ENCODE results near the gene PXK. TPM values are rescaled to one million over a fixed set of nuclear protein-coding genes. Genes with fewer than 3 reads are reported as not detected.

Gene PXK
- total RNA-seq, 3 donors from 2014 or later (not counting 1 experiment from before 2014, with no cell fraction given) = 42.1 to 53.8 (median 48.9) TPM

GRCh38 chr3:58417075-58417474 is 84.4 kb downstream of the PXK start:
- TF ChIP-seq CTCF (IDR thresholded peaks at IDR 0.05) = no peak
- Mint-ChIP-seq H3K4me1 (peaks cover 16 to 35% of the 10 kb centered on the region in 2 donors), H3K9me3 (no peaks in the 10 kb centered on the region), H3K27ac (no peak overlapping the region), H3K27me3 (ENCODE audit: low read depth in 2 of 2) (no peaks in the 10 kb centered on the region), H3K4me3 (no peak overlapping the region), H3K36me3 (no peaks in the 10 kb centered on the region)
- Histone ChIP-seq H3K9me3 (ENCODE audit: control insufficient read depth, insufficient read depth, low read length) (no peaks in the 10 kb centered on the region), H3K4me3 (ENCODE audit: low read length) (no peak overlapping the region), H3K27me3 (ENCODE audit: control insufficient read depth, insufficient read depth, low read length) (no peaks in the 10 kb centered on the region), H3K4me1 (ENCODE audit: control insufficient read depth, insufficient read depth, low read length) (peaks cover 7% of the 10 kb centered on the region), H3K36me3 (ENCODE audit: control insufficient read depth, insufficient read depth, low read length) (peaks cover 9% of the 10 kb centered on the region), H3K27ac (ENCODE audit: low read length) (no peak overlapping the region)
- no peak for ATAC-seq
- intact Hi-C loops (cut with micrococcal nuclease) = no loop called here
- WGBS (ENCODE audit: insufficient coverage) = 100% methylated on average over 2 of the region's 2 CpGs
- no peak for DNase-seq

GRCh38 chr3:58418227-58418626 is 85.5 kb downstream of the PXK start:
- intact Hi-C loops (cut with micrococcal nuclease) = no loop called here
- Mint-ChIP-seq H3K36me3 (peaks cover 4% of the 10 kb centered on the region), H3K4me3 (no peak overlapping the region), H3K27me3 (ENCODE audit: low read depth in 2 of 2) (no peaks in the 10 kb centered on the region), H3K9me3 (no peaks in the 10 kb centered on the region), H3K4me1 (peaks cover 16 to 35% of the 10 kb centered on the region in 2 donors), H3K27ac (peak overlapping the region; percentile 27 to 39)
- ATAC-seq = no peak
- WGBS (ENCODE audit: insufficient coverage) = 87% methylated on average over 6 of the region's 6 CpGs
- H3K9me3 ChIP-seq (ENCODE audit: control insufficient read depth, insufficient read depth, low read length) = no peaks in the 10 kb centered on the region
- peaks cover 16% of the 10 kb centered on the region for H3K36me3 ChIP-seq (ENCODE audit: control insufficient read depth, insufficient read depth, low read length)
- TF ChIP-seq CTCF (IDR thresholded peaks at IDR 0.05) = no peak
- no peak overlapping the region for H3K27ac ChIP-seq (ENCODE audit: low read length)
- no peak overlapping the region for H3K4me3 ChIP-seq (ENCODE audit: low read length)
- no peak for DNase-seq
- H3K4me1 ChIP-seq (ENCODE audit: control insufficient read depth, insufficient read depth, low read length) = peaks cover 7% of the 10 kb centered on the region
- no peaks in the 10 kb centered on the region for H3K27me3 ChIP-seq (ENCODE audit: control insufficient read depth, insufficient read depth, low read length)

- intact Hi-C loops (cut with micrococcal nuclease) = no loop called here
- Mint-ChIP-seq H3K27ac (peak overlapping the region; percentile 35 to 58), H3K4me1 (peaks cover 16 to 26% of the 10 kb centered on the region in 2 donors), H3K36me3 (peaks cover 8% of the 10 kb centered on the region), H3K9me3 (no peaks in the 10 kb centered on the region), H3K27me3 (ENCODE audit: low read depth in 2 of 2) (no peaks in the 10 kb centered on the region), H3K4me3 (no peak overlapping the region)
- Histone ChIP-seq H3K36me3 (ENCODE audit: control insufficient read depth, insufficient read depth, low read length) (peaks cover 27% of the 10 kb centered on the region), H3K27me3 (ENCODE audit: control insufficient read depth, insufficient read depth, low read length) (no peaks in the 10 kb centered on the region), H3K27ac (ENCODE audit: low read length) (no peak overlapping the region), H3K4me1 (ENCODE audit: control insufficient read depth, insufficient read depth, low read length) (peaks cover 7% of the 10 kb centered on the region), H3K4me3 (ENCODE audit: low read length) (no peak overlapping the region), H3K9me3 (ENCODE audit: control insufficient read depth, insufficient read depth, low read length) (no peaks in the 10 kb centered on the region)
- 85% methylated on average over 7 of the region's 7 CpGs for WGBS (ENCODE audit: insufficient coverage)
- DNase-seq (no peak), ATAC-seq (no peak)
- TF ChIP-seq CTCF (IDR thresholded peaks at IDR 0.05) = no peak
Observed at GRCh38 chr3:58419780-58420507, 87.3 kb downstream of the PXK start.

- Mint-ChIP-seq H3K36me3 (peaks cover 17% of the 10 kb centered on the region), H3K4me1 (peaks cover 16 to 26% of the 10 kb centered on the region in 2 donors), H3K9me3 (no peaks in the 10 kb centered on the region), H3K27me3 (ENCODE audit: low read depth in 2 of 2) (no peaks in the 10 kb centered on the region), H3K4me3 (no peak overlapping the region), H3K27ac (peak overlapping the region; percentile 53 to 58)
- TF ChIP-seq CTCF (IDR thresholded peaks at IDR 0.05) = no peak
- Histone ChIP-seq H3K4me3 (ENCODE audit: low read length) (no peak overlapping the region), H3K27ac (ENCODE audit: low read length) (peak overlapping the region; percentile 4), H3K27me3 (ENCODE audit: control insufficient read depth, insufficient read depth, low read length) (no peaks in the 10 kb centered on the region), H3K36me3 (ENCODE audit: control insufficient read depth, insufficient read depth, low read length) (peaks cover 36% of the 10 kb centered on the region), H3K9me3 (ENCODE audit: control insufficient read depth, insufficient read depth, low read length) (no peaks in the 10 kb centered on the region), H3K4me1 (ENCODE audit: control insufficient read depth, insufficient read depth, low read length) (peaks cover 7% of the 10 kb centered on the region)
- intact Hi-C loops (cut with micrococcal nuclease) = no loop called here
- ATAC-seq = peak in 2 of 3 donors; percentile 50 to 74
- no peak for DNase-seq
- WGBS (ENCODE audit: insufficient coverage) = 60% methylated on average over 7 of the region's 7 CpGs
Observed at GRCh38 chr3:58421004-58421403, 88.3 kb downstream of the PXK start.
